Ascending aorta (tissue), 2 donors: Measurements from ENCODE around the gene HIBCH. TPM values are rescaled to one million over a fixed set of nuclear protein-coding genes. Genes with fewer than 3 reads are reported as not detected.

Source experiments
- DNase-seq, 2 donors: peaks; one replicate each; pipeline ENCODE4 v3.0.0-alpha.2; 2019; ENCODE audit warnings: low spot score in 2 of 2
- H3K27ac ChIP-seq, 2 donors: fragments of 200-600 bp; sonication (generic); one replicate each; pipeline ENCODE4 v1.5.1; 2016 to 2017; ENCODE audit warnings: mild to moderate bottlenecking in 1 of 2
- H3K27me3 ChIP-seq: fragments of 200-600 bp; sonication (generic); one replicate; pipeline ENCODE4 v1.5.1; 2017
- H3K36me3 ChIP-seq, 2 donors: fragments of 200-600 bp; sonication (generic); one replicate each; pipeline ENCODE4 v1.5.1; 2016
- H3K4me1 ChIP-seq, 2 donors: fragments of 200-600 bp; sonication (generic); one replicate each; pipeline ENCODE4 v1.5.1; 2016 to 2017; ENCODE audit warnings: mild to moderate bottlenecking in 1 of 2
- H3K4me3 ChIP-seq, 2 donors: fragments of 200-600 bp; sonication (generic); one replicate each; pipeline ENCODE4 v1.5.1; 2016 to 2017; ENCODE audit warnings: mild to moderate bottlenecking in 1 of 2
- H3K9me3 ChIP-seq, 2 donors: fragments of 200-600 bp; sonication (generic); one replicate each; pipeline ENCODE4 v1.5.1; 2016
- CTCF ChIP-seq, 3 experiments: fragments of 200-600 bp in 2 of 3; fragments of 450-650 bp in 1 of 3; sonication (generic) in 2 of 3; IDR thresholded peaks; one replicate each; pipeline ENCODE4 v1.5.1; 2016 to 2019; ENCODE audit warnings: antibody characterized with exemption in 3 of 3, mild to moderate bottlenecking in 1 of 3, moderate library complexity in 1 of 3
- intact Hi-C: fragments of 100-400 bp; cut with DNase I; formaldehyde crosslinking; loops from one replicate; pipeline ENCODE4 v1.15.1; 2023
- total RNA-seq: library from RNA; depleted of rRNA; stranded (reverse); fragments of >200 nt; gene quantifications from one replicate; pipeline ENCODE4 v1.1.0, GENCODE V29; 2016

Gene HIBCH
- total RNA-seq, 1 donor from 2014 or later, result 3.7 TPM

- no peak for TF ChIP-seq CTCF (IDR thresholded peaks at IDR 0.05)
- H3K27me3 ChIP-seq, result no peaks in the 10 kb centered on the region
- intact Hi-C loops, result no loop called here
- H3K4me3 ChIP-seq, result no peak overlapping the region
- peaks cover 4 to 14% of the 10 kb centered on the region in 2 donors for H3K36me3 ChIP-seq
- H3K4me1 ChIP-seq, result peaks cover 15 to 26% of the 10 kb centered on the region in 2 donors
- no peaks in the 10 kb centered on the region for H3K9me3 ChIP-seq
- no peak for DNase-seq
- H3K27ac ChIP-seq, result no peak overlapping the region
These were observed 109.2 kb downstream of the HIBCH start for GRCh38 chr2:190210471-190210870.

DNA sequence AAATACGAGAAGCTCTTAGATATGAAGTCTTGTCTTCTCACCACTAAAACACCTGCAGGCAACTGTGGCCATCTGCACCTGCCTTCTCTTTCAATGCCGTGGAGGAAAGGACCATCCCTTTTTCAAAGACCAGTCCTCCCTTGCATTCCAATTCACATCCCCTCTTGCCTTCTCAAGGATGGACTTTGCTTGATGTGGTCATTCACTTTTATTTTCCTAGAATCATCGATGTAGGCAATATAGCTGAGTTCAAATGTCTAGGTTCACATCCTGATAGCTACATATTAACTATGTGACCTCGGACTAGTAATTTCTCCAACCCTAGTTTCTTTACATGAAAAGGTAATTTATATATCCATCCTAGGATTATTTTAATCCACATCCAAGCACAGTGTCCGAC is 110.1 kb downstream of the HIBCH start:
- TF ChIP-seq CTCF (IDR thresholded peaks at IDR 0.05), result no peak
- Histone ChIP-seq H3K27me3 (no peaks in the 10 kb centered on the region), H3K36me3 (peaks cover 7 to 14% of the 10 kb centered on the region in 2 donors), H3K4me3 (no peak overlapping the region), H3K4me1 (peaks cover 15 to 18% of the 10 kb centered on the region in 2 donors), H3K27ac (no peak overlapping the region), H3K9me3 (no peaks in the 10 kb centered on the region)
- no peak for DNase-seq
- intact Hi-C loops, result no loop called here

GRCh38 chr2:190207930-190208329 is 111.7 kb downstream of the HIBCH start:
- TF ChIP-seq CTCF (IDR thresholded peaks at IDR 0.05), result no peak
- no peak overlapping the region for H3K27ac ChIP-seq
- no peaks in the 10 kb centered on the region for H3K27me3 ChIP-seq
- DNase-seq, result no peak
- H3K36me3 ChIP-seq, result peaks cover 7 to 14% of the 10 kb centered on the region in 2 donors
- H3K9me3 ChIP-seq, result no peaks in the 10 kb centered on the region
- no peak overlapping the region for H3K4me3 ChIP-seq
- peaks cover 3 to 4% of the 10 kb centered on the region in 2 donors for H3K4me1 ChIP-seq
- intact Hi-C loops, result no loop called here

- no peak for TF ChIP-seq CTCF (IDR thresholded peaks at IDR 0.05)
- no peaks in the 10 kb centered on the region for H3K27me3 ChIP-seq
- H3K27ac ChIP-seq, result no peak overlapping the region
- H3K4me1 ChIP-seq, result peaks cover 0 to 3% of the 10 kb centered on the region in 2 donors
- DNase-seq, result no peak
- H3K36me3 ChIP-seq, result peaks cover 7 to 10% of the 10 kb centered on the region in 2 donors
- intact Hi-C loops, result no loop called here
- no peak overlapping the region for H3K4me3 ChIP-seq
- H3K9me3 ChIP-seq, result no peaks in the 10 kb centered on the region
These were observed 114.0 kb downstream of the HIBCH start for GRCh38 chr2:190205657-190206056.

GRCh38 chr2:190202604-190203003 is 117.0 kb downstream of the HIBCH start:
- DNase-seq, result no peak
- peaks cover 5 to 16% of the 10 kb centered on the region in 2 donors for H3K36me3 ChIP-seq
- intact Hi-C loops, result no loop called here

More at GRCh38 chr2:190202604-190203003, 117.0 kb downstream of the HIBCH start:
- Histone ChIP-seq H3K27me3 (no peaks in the 10 kb centered on the region), H3K27ac (no peak overlapping the region), H3K4me3 (no peak overlapping the region), H3K9me3 (no peaks in the 10 kb centered on the region), H3K4me1 (peaks cover 0 to 4% of the 10 kb centered on the region in 2 donors)
- no peak for TF ChIP-seq CTCF (IDR thresholded peaks at IDR 0.05)
